Panc1 (cell line): ENCODE data around the gene COMMD1. TPM values are rescaled to one million over a fixed set of nuclear protein-coding genes. Genes with fewer than 3 reads are reported as not detected.

Source experiments
- ATAC-seq: fragments of 200-7000 bp; cut with Tn5 transposase; 2 replicates; pipeline ENCODE4 v1.9.1; 2020; ENCODE audit warnings: mild to moderate bottlenecking, moderate library complexity
- BruUV-seq: library from RNA; stranded (reverse); fragments of 400-500 nt; replicated peaks from 2 replicates; lab custom pipeline; 2021; lab: Mats Ljungman, UMichigan
- CTCF ChIA-PET: fragments of 300-600 bp; sonication (Branson Sonifier 250); formaldehyde crosslinking; loops from one replicate; lab custom pipeline; 2022; ENCODE audit warnings: antibody characterized with exemption; lab: Charles Lee
- POLR2A ChIA-PET: fragments of 300-600 bp; sonication (Branson Sonifier 250); formaldehyde crosslinking; loops from one replicate; lab custom pipeline; 2022; ENCODE audit warnings: antibody characterized with exemption; lab: Charles Lee
- DNase-seq: peaks from one replicate; pipeline ENCODE4 v3.0.0-alpha.2; 2010; ENCODE audit warnings: low read depth, low spot score
- H3K27ac ChIP-seq: 2 replicates; pipeline ENCODE4 v1.5.1; 2011; ENCODE audit warnings: mild to moderate bottlenecking, low read length, inconsistent platforms
- H3K27me3 ChIP-seq: fragments of 200-500 bp; sonication (Bioruptor generic); 2 replicates; pipeline ENCODE4 v1.6.0; 2014; ENCODE audit warnings: low read length, inconsistent platforms; ENCODE audit not compliant: control insufficient read depth, insufficient read depth
- H3K36me3 ChIP-seq: fragments of 200-500 bp; sonication (Bioruptor generic); 2 replicates; pipeline ENCODE4 v1.5.1; 2014; ENCODE audit warnings: inconsistent platforms, mild to moderate bottlenecking, low read length, moderate library complexity; ENCODE audit not compliant: control insufficient read depth, insufficient read depth
- H3K4me1 ChIP-seq: 2 replicates; pipeline ENCODE4 v1.5.1; 2011; ENCODE audit warnings: inconsistent platforms, mild to moderate bottlenecking, low read length, moderate library complexity; ENCODE audit not compliant: control insufficient read depth, insufficient read depth
- H3K4me3 ChIP-seq, 2 experiments: 2 replicates each; pipeline ENCODE4 v1.5.1; 2011 to 2012; ENCODE audit warnings: low read depth in 2 of 2, low read length in 2 of 2, mild to moderate bottlenecking in 2 of 2, inconsistent platforms in 1 of 2, moderate library complexity in 1 of 2
- H3K9me3 ChIP-seq: fragments of 200-500 bp; sonication (Bioruptor generic); 2 replicates; pipeline ENCODE4 v1.5.1; 2014; ENCODE audit warnings: low read depth, mild to moderate bottlenecking, inconsistent platforms, low read length, moderate library complexity; ENCODE audit not compliant: control insufficient read depth, insufficient read depth
- POLR2AphosphoS5 ChIP-seq: IDR thresholded peaks from 2 replicates; pipeline ENCODE4 v1.6.1; 2012; ENCODE audit warnings: mild to moderate bottlenecking, low read depth, low read length, moderate library complexity
- SIN3A ChIP-seq: IDR thresholded peaks from 2 replicates; pipeline ENCODE4 v1.6.1; 2012; ENCODE audit warnings: low read depth, mild to moderate bottlenecking, low read length, moderate library complexity, borderline replicate concordance; ENCODE audit not compliant: insufficient read depth
- TCF7L2 ChIP-seq: IDR thresholded peaks from 2 replicates; pipeline ENCODE4 v1.6.1; 2011; ENCODE audit warnings: mild to moderate bottlenecking, low read depth, low read length, inconsistent platforms
- in situ Hi-C: cut with HindIII; loops from 2 replicates; pipeline ENCODE4 v1.10.0; 2016; ENCODE audit warnings: low sequenced_read_pairs, low pct_unique_long_range_greater_than_20kb
- intact Hi-C: fragments of 100-400 bp; cut with micrococcal nuclease; formaldehyde crosslinking; loops from one replicate; pipeline ENCODE4 v1.10.0; 2022; ENCODE audit not compliant: unreplicated experiment
- total RNA-seq: library from RNA; stranded (reverse); gene quantifications from one replicate; pipeline ENCODE4 v1.2.1, GENCODE V29; 2021; ENCODE audit not compliant: unreplicated experiment
- TF ChIP-seq, protein P1 (sequence below), 2 experiments: IDR thresholded peaks; 2 replicates each; pipeline ENCODE4 v1.6.1; 2011 to 2012; ENCODE audit warnings: low read depth in 2 of 2, control low read depth in 1 of 2, low read length in 1 of 2, mild to moderate bottlenecking in 1 of 2, moderate library complexity in 1 of 2; ENCODE audit not compliant: insufficient read depth in 1 of 2
- TF ChIP-seq, protein P2 (sequence below): fragments of 450-650 bp; IDR thresholded peaks from 2 replicates; pipeline ENCODE4 v1.5.1; 2017; ENCODE audit warnings: mild to moderate bottlenecking

COMMD1 gene
- total RNA-seq, 1 experiment from 2014 or later: 40.3 TPM

DNA sequence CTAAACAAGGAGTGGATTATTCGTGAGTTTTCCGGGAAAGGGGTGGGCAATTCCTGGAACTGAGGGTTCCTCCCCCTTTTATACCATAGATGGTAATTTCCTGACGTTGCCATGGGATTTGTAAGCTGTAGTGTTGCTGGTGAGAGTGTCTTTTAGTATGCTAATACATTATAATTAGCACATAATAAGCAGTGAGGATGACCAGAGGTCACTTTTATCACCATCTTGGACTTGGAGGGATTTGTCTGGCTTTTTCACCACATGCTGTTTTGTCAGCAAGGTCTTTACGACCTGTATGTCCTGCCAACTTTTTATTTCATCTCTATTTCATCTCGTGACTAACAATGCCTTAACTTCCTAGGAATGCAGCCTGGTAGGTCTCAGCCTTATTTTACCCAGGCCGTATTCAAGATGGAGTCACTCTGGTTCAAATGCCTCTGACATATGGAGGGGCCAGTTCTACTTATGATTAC is 165.7 kb downstream of the COMMD1 start:
- no peak for ATAC-seq
- Histone ChIP-seq H3K4me3 (no peak overlapping the region), H3K9me3 (peaks cover 3% of the 10 kb centered on the region; the same call in 1 of the 2 replicates), H3K4me1 (no peaks in the 10 kb centered on the region), H3K36me3 (no peaks in the 10 kb centered on the region), H3K27me3 (no peaks in the 10 kb centered on the region), H3K27ac (no peak overlapping the region)
- DNase-seq: no peak
- TF ChIP-seq POLR2AphosphoS5 (no peak), SIN3A (no peak), TCF7L2 (no peak)
- TF ChIP-seq, protein P1, sequence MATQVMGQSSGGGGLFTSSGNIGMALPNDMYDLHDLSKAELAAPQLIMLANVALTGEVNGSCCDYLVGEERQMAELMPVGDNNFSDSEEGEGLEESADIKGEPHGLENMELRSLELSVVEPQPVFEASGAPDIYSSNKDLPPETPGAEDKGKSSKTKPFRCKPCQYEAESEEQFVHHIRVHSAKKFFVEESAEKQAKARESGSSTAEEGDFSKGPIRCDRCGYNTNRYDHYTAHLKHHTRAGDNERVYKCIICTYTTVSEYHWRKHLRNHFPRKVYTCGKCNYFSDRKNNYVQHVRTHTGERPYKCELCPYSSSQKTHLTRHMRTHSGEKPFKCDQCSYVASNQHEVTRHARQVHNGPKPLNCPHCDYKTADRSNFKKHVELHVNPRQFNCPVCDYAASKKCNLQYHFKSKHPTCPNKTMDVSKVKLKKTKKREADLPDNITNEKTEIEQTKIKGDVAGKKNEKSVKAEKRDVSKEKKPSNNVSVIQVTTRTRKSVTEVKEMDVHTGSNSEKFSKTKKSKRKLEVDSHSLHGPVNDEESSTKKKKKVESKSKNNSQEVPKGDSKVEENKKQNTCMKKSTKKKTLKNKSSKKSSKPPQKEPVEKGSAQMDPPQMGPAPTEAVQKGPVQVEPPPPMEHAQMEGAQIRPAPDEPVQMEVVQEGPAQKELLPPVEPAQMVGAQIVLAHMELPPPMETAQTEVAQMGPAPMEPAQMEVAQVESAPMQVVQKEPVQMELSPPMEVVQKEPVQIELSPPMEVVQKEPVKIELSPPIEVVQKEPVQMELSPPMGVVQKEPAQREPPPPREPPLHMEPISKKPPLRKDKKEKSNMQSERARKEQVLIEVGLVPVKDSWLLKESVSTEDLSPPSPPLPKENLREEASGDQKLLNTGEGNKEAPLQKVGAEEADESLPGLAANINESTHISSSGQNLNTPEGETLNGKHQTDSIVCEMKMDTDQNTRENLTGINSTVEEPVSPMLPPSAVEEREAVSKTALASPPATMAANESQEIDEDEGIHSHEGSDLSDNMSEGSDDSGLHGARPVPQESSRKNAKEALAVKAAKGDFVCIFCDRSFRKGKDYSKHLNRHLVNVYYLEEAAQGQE (IDR thresholded peaks at IDR 0.05; ENCODE audit: insufficient read depth in 1 of 2, low read depth in 2 of 2, low read length in 1 of 2): no peak
- TF ChIP-seq, protein P2, sequence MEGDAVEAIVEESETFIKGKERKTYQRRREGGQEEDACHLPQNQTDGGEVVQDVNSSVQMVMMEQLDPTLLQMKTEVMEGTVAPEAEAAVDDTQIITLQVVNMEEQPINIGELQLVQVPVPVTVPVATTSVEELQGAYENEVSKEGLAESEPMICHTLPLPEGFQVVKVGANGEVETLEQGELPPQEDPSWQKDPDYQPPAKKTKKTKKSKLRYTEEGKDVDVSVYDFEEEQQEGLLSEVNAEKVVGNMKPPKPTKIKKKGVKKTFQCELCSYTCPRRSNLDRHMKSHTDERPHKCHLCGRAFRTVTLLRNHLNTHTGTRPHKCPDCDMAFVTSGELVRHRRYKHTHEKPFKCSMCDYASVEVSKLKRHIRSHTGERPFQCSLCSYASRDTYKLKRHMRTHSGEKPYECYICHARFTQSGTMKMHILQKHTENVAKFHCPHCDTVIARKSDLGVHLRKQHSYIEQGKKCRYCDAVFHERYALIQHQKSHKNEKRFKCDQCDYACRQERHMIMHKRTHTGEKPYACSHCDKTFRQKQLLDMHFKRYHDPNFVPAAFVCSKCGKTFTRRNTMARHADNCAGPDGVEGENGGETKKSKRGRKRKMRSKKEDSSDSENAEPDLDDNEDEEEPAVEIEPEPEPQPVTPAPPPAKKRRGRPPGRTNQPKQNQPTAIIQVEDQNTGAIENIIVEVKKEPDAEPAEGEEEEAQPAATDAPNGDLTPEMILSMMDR: no peak
- POLR2A ChIA-PET: no interaction called here
- CTCF ChIA-PET: no interaction called here
- in situ Hi-C loops (no loop called here), intact Hi-C loops (no loop called here)
- no TSS peak for BruUV-seq

DNA sequence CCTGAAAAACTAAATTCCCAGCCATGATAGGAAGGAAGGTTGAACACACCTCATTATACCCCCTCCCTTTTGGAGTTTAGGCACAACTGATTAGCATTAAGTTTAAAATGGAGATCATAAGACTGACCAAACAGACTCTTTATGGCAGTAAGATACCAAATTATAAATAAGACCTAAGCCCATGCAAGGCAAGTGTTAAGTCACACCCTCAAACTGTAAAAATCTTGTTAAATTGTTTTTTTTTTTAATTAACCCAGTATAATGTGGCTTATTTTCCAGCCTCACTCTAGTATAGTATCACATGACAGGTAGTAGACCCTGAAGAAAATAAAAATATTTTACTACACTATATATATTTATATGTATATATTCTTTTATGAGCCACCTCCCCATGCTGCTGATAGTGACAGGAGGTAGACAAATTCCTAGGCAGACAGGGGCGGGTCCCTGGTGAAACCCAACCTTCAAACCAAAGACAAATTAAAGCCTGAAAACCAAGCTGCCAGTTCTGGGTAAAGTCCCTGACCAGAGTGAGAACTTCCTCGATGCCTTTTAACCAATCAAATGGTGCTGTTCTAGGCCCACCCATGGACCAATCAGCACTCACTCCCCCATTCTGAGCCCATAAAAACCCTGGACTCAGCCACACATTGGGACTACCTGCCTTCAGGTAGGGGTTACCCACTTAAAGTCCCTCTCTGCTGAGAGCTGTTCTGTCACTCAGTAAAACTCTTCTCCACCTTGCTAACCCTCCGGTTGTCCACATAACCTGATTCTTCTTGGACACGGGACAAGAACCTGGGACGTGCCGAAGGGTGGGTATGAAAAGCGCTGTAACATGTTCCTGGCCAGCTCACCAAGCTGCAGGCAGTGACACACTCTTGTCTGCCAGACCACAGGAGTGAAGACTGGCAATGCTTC is 166.5 kb downstream of the COMMD1 start:
- H3K36me3 ChIP-seq: no peaks in the 10 kb centered on the region
- POLR2A ChIA-PET: no interaction called here
- no peaks in the 10 kb centered on the region for H3K4me1 ChIP-seq
- H3K27me3 ChIP-seq: no peaks in the 10 kb centered on the region
- CTCF ChIA-PET: no interaction called here
- H3K9me3 ChIP-seq: peaks cover 3% of the 10 kb centered on the region; the same call in 1 of the 2 replicates
- no peak for TF ChIP-seq TCF7L2
- BruUV-seq: no TSS peak
- intact Hi-C loops: no loop called here
- in situ Hi-C loops: no loop called here
- H3K27ac ChIP-seq: no peak overlapping the region
- no peak for ATAC-seq
- no peak for DNase-seq
- H3K4me3 ChIP-seq: no peak overlapping the region

DNA sequence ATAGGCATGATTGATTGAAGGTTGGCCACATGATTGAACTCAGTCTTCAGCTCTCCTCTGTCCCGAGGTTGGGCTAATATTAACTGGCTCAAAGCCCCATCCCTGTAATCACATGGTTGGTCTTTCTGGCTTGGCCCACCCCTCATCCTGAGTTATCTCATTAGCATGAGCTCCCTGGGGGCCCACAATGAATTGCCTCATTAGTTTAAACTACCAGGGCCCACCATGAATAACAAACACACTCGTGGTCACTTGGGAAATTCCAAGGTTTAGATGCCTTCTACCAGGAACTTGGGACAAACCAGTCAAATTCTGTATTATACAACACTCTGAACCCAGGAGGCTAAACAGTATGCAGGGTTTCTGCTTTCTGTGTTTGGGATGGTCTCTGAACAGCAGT is 168.8 kb downstream of the COMMD1 start:
- peaks cover 3% of the 10 kb centered on the region; the same call in 1 of the 2 replicates for H3K9me3 ChIP-seq
- ATAC-seq: no peak
- DNase-seq: no peak
- H3K4me3 ChIP-seq: no peak overlapping the region
- CTCF ChIA-PET: no interaction called here
- no peaks in the 10 kb centered on the region for H3K27me3 ChIP-seq
- in situ Hi-C loops (no loop called here), intact Hi-C loops (no loop called here)
- H3K27ac ChIP-seq: no peak overlapping the region
- POLR2A ChIA-PET: no interaction called here
- no peaks in the 10 kb centered on the region for H3K4me1 ChIP-seq
- BruUV-seq: no TSS peak
- no peaks in the 10 kb centered on the region for H3K36me3 ChIP-seq
- TF ChIP-seq TCF7L2 (no peak), SIN3A (no peak), POLR2AphosphoS5 (no peak)
- TF ChIP-seq, protein P2: no peak
- TF ChIP-seq, protein P1 (IDR thresholded peaks at IDR 0.05; ENCODE audit: insufficient read depth in 1 of 2, low read depth in 2 of 2, low read length in 1 of 2): no peak
